Karpas-422 (cell line): Measurements from ENCODE around the gene ATXN2. TPM values are rescaled to one million over a fixed set of nuclear protein-coding genes. Genes with fewer than 3 reads are reported as not detected.

ENCODE experiments used
- small RNA-seq: library from RNA; depleted of rRNA; stranded (forward); fragments of <200 nt; gene quantifications from one replicate; pipeline ENCODE3, GENCODE V24; 2014
- total RNA-seq: library from RNA; depleted of rRNA; stranded (reverse); fragments of >200 nt; shearing (Covaris generic); gene quantifications from 2 replicates; pipeline ENCODE4 v1.2.3, GENCODE V29; 2014; ENCODE audit warnings: low replicate concordance; rRNA removed

Gene ATXN2
- total RNA-seq, 1 experiment from 2014 or later = 50.6 TPM

Small RNA genes lying within 50 kb of the gene (small RNA-seq; reads per million reads assigned to genes)
- not detected for gene RF00066

Other genes starting within 250 kb of the ATXN2 start
- 0.11 and 0.61 TPM in 2 replicates for gene PHETA1, start 230.2 kb downstream of the ATXN2 start, total RNA-seq
- 16.7 and 20.8 TPM in 2 replicates for gene SH2B3, start 193.4 kb downstream of the ATXN2 start, total RNA-seq
- 14.6 and 17.6 TPM in 2 replicates for gene BRAP, start 86.6 kb upstream of the ATXN2 start, total RNA-seq
- 36.9 and 38.9 TPM in 2 replicates for gene ACAD10, start 86.7 kb upstream of the ATXN2 start, total RNA-seq
- gene ALDH2, start 167.6 kb upstream of the ATXN2 start, total RNA-seq = 69.0 and 145 TPM in 2 replicates
- gene MAPKAPK5, start 242.9 kb upstream of the ATXN2 start, total RNA-seq = 52.4 and 63.4 TPM in 2 replicates